ENCODE measurements around the gene CFAP100.

- TF ChIP-seq POLR2A (IDR thresholded peaks at IDR 0.05; ENCODE audit: low read depth, low read length) = no peak
- no peak for TF ChIP-seq CREB1 (IDR thresholded peaks at IDR 0.05; ENCODE audit: low read depth)
- no peak for TF ChIP-seq JUND (IDR thresholded peaks at IDR 0.05; ENCODE audit: low read depth, low read length)
- no peak for TF ChIP-seq CTCF (IDR thresholded peaks at IDR 0.05 in 2 of 3, conservative IDR thresholded peaks at IDR 0.05 in 1 of 3; ENCODE audit: control insufficient read depth in 2 of 3, extremely low read depth in 1 of 3, insufficient read depth in 1 of 3, low read depth in 3 of 3, low read length in 3 of 3)
- TF ChIP-seq HDAC6 (IDR thresholded peaks at IDR 0.05; ENCODE audit: unreplicated experiment) = no peak
These were observed 65.0 kb downstream of the CFAP100 start for GRCh38 chr3:126459763-126460127.

All from GM12878 (cell line).